Peyer's patch (tissue), 4 donors: Measurements from ENCODE around the gene ATP2C2.

ENCODE experiments used
- CTCF ChIP-seq, 6 experiments: fragments of 450-650 bp in 4 of 6; fragments of 200-600 bp in 2 of 6; sonication (generic) in 1 of 6; IDR thresholded peaks; one replicate each; pipeline ENCODE4 v1.5.1; 2017 to 2019; ENCODE audit warnings: antibody characterized with exemption in 6 of 6, mild to moderate bottlenecking in 3 of 6, moderate library complexity in 1 of 6
- POLR2A ChIP-seq, 2 donors: fragments of 450-650 bp; IDR thresholded peaks; one replicate each; pipeline ENCODE4 v1.5.1; 2017; ENCODE audit warnings: antibody characterized with exemption in 2 of 2, mild to moderate bottlenecking in 2 of 2, moderate library complexity in 2 of 2

GRCh38 chr16:84386047-84386446 lies 17.7 kb downstream of the ATP2C2 start:
- TF ChIP-seq CTCF (IDR thresholded peaks at IDR 0.05) (no peak), POLR2A (IDR thresholded peaks at IDR 0.05) (no peak)
